HCT116 (cell line): ENCODE data around the gene NHLRC4. TPM values are rescaled to one million over a fixed set of nuclear protein-coding genes. Genes with fewer than 3 reads are reported as not detected.

Experiments
- ATAC-seq: fragments of 200-7000 bp; cut with Tn5 transposase; 2 replicates; pipeline ENCODE4 v1.9.1; 2020; ENCODE audit warnings: mild to moderate bottlenecking, moderate library complexity
- BruUV-seq: library from RNA; stranded (reverse); fragments of 400-500 nt; replicated peaks from 2 replicates; lab custom pipeline; 2021; lab: Mats Ljungman, UMichigan
- CTCF ChIA-PET: fragments of 300-600 bp; sonication (Branson Sonifier 250); formaldehyde crosslinking; loops from one replicate; lab custom pipeline; 2021; ENCODE audit warnings: antibody characterized with exemption; lab: Charles Lee
- POLR2A ChIA-PET: fragments of 300-600, 350-600 bp; sonication (Branson Sonifier 250); formaldehyde crosslinking; loops from one replicate; lab custom pipeline; 2021; ENCODE audit warnings: antibody characterized with exemption; lab: Charles Lee
- RAD21 ChIA-PET, 2 experiments: fragments of 300-600 bp; sonication (Branson Sonifier 250); formaldehyde crosslinking; loops; one replicate each; lab custom pipeline; 2023; ENCODE audit warnings: low total read pairs in 2 of 2; ENCODE audit not compliant: uncharacterized antibody in 2 of 2, unreplicated experiment in 2 of 2, low non-redundant PET in 1 of 2; lab: Charles Lee
- DNase-seq: peaks from one replicate; pipeline ENCODE4 v3.0.0-alpha.2; 2010; ENCODE audit warnings: low read depth, low spot score
- H2AFZ ChIP-seq: fragments of 200-600 bp; shearing (Covaris generic), sonication (generic); 2 replicates; pipeline ENCODE4 v1.6.1; 2017; ENCODE audit warnings: low read depth, mixed run types, mixed read lengths, antibody characterized with exemption, low read length; ENCODE audit not compliant: poor library complexity, severe bottlenecking
- H3K27ac ChIP-seq: 2 replicates; pipeline ENCODE4 v1.5.1; 2012; ENCODE audit warnings: low read depth, low read length
- H3K27me3 ChIP-seq: fragments of 200-600 bp; sonication (generic); 2 replicates; pipeline ENCODE4 v1.6.1; 2016; ENCODE audit warnings: mixed run types, low read length, mixed read lengths; ENCODE audit not compliant: insufficient read depth
- H3K36me3 ChIP-seq, 2 experiments: fragments of 200-500 bp in 1 of 2; fragments of 200-600 bp in 1 of 2; sonication (Bioruptor generic) in 1 of 2; sonication (generic) in 1 of 2; 2 replicates each; pipeline versions ENCODE4 v1.5.1 to v1.6.1; 2014 to 2016; ENCODE audit warnings: low read length in 2 of 2, inconsistent platforms in 1 of 2, mixed read lengths in 1 of 2, mixed run types in 1 of 2; ENCODE audit not compliant: insufficient read depth in 2 of 2, control insufficient read depth in 1 of 2
- H3K4me1 ChIP-seq, 2 experiments: fragments of 200-600 bp in 1 of 2; sonication (generic) in 1 of 2; 2 replicates each; pipeline versions ENCODE4 v1.5.1 to v1.6.1; 2012 to 2017; ENCODE audit warnings: low read length in 2 of 2, inconsistent platforms in 1 of 2, mild to moderate bottlenecking in 1 of 2, mixed read lengths in 1 of 2, mixed run types in 1 of 2, moderate library complexity in 1 of 2; ENCODE audit not compliant: insufficient read depth in 2 of 2, control insufficient read depth in 1 of 2
- H3K4me2 ChIP-seq: fragments of 200-600 bp; sonication (generic); 2 replicates; pipeline ENCODE4 v1.6.1; 2017; ENCODE audit warnings: mixed run types, low read length, mixed read lengths
- H3K4me3 ChIP-seq, 2 experiments: fragments of 200-600 bp in 1 of 2; sonication (generic) in 1 of 2; replicated peaks in 1 of 2; 2 replicates each; pipeline ENCODE4 v1.5.1; 2011 to 2016; ENCODE audit warnings: low read length in 2 of 2, control low read depth in 1 of 2, low read depth in 1 of 2, mild to moderate bottlenecking in 1 of 2, mixed read lengths in 1 of 2, mixed run types in 1 of 2
- H3K79me2 ChIP-seq: fragments of 200-600 bp; sonication (generic); 2 replicates; pipeline ENCODE4 v1.6.1; 2017; ENCODE audit warnings: mild to moderate bottlenecking, mixed run types, low read length, moderate library complexity, mixed read lengths; ENCODE audit not compliant: insufficient read depth
- H3K9ac ChIP-seq: fragments of 200-600 bp; sonication (generic); 2 replicates; pipeline ENCODE4 v1.6.1; 2016; ENCODE audit warnings: low read length, mixed read lengths
- H3K9me2 ChIP-seq: fragments of 200-600 bp; sonication (generic), shearing (Covaris generic); 2 replicates; pipeline ENCODE4 v1.6.1; 2017; ENCODE audit warnings: mixed run types, mild to moderate bottlenecking, moderate library complexity; ENCODE audit not compliant: insufficient read depth
- H3K9me3 ChIP-seq, 2 experiments: fragments of 200-500 bp in 1 of 2; fragments of 200-600 bp in 1 of 2; sonication (Bioruptor generic) in 1 of 2; sonication (generic) in 1 of 2; 2 replicates each; pipeline ENCODE4 v1.6.1; 2014 to 2017; ENCODE audit warnings: low read length in 2 of 2, mixed read lengths in 2 of 2, inconsistent platforms in 1 of 2, low read depth in 1 of 2, mild to moderate bottlenecking in 1 of 2, mixed run types in 1 of 2, moderate library complexity in 1 of 2; ENCODE audit not compliant: control insufficient read depth in 1 of 2, insufficient read depth in 1 of 2
- H4K20me1 ChIP-seq: fragments of 200-600 bp; sonication (generic), shearing (Covaris generic); 2 replicates; pipeline ENCODE4 v1.6.1; 2017; ENCODE audit warnings: mixed run types, mild to moderate bottlenecking, moderate library complexity; ENCODE audit not compliant: insufficient read depth
- CBX3 ChIP-seq: IDR thresholded peaks from 2 replicates; pipeline ENCODE4 v1.6.1; 2012; ENCODE audit warnings: low read depth
- CEBPB ChIP-seq: IDR thresholded peaks from 2 replicates; pipeline ENCODE4 v1.6.1; 2012; ENCODE audit warnings: low read depth
- CTCF ChIP-seq, 3 experiments: fragments of 200-600 bp in 1 of 3; sonication (generic) in 1 of 3; IDR thresholded peaks in 2 of 3; conservative IDR thresholded peaks in 1 of 3; 2 replicates each; pipeline ENCODE4 v1.5.1; 2012 to 2017; ENCODE audit warnings: low read depth in 2 of 3, low read length in 2 of 3, antibody characterized with exemption in 1 of 3, borderline replicate concordance in 1 of 3, control low read depth in 1 of 3, mild to moderate bottlenecking in 1 of 3, mixed read lengths in 1 of 3, mixed run types in 1 of 3, moderate library complexity in 1 of 3; ENCODE audit not compliant: insufficient read depth in 1 of 3
- EZH2 ChIP-seq: fragments of 200-600 bp; sonication (generic); IDR thresholded peaks from 2 replicates; pipeline ENCODE4 v1.6.1; 2017; ENCODE audit warnings: antibody characterized with exemption, mixed run types
- EZH2phosphoT487 ChIP-seq: fragments of 200-600 bp; IDR thresholded peaks from 2 replicates; pipeline ENCODE4 v1.6.1; 2018; ENCODE audit warnings: antibody characterized with exemption, borderline replicate concordance
- FOSL1 ChIP-seq: IDR thresholded peaks from 2 replicates; pipeline ENCODE4 v1.6.1; 2012; ENCODE audit warnings: low read depth
- JUND ChIP-seq: IDR thresholded peaks from 2 replicates; pipeline ENCODE4 v1.6.1; 2012
- POLR2AphosphoS5 ChIP-seq: IDR thresholded peaks from 2 replicates; pipeline ENCODE4 v1.6.1; 2011; ENCODE audit warnings: mild to moderate bottlenecking, low read depth, low read length, moderate library complexity
- RAD21 ChIP-seq: IDR thresholded peaks from 2 replicates; pipeline ENCODE4 v1.6.1; 2012; ENCODE audit warnings: low read depth, mild to moderate bottlenecking
- SIN3A ChIP-seq: IDR thresholded peaks from 2 replicates; pipeline ENCODE4 v1.6.1; 2012; ENCODE audit warnings: low read depth
- SP1 ChIP-seq: IDR thresholded peaks from 2 replicates; pipeline ENCODE4 v1.6.1; 2012; ENCODE audit warnings: low read depth
- SRF ChIP-seq: IDR thresholded peaks from 2 replicates; pipeline ENCODE4 v1.6.1; 2012; ENCODE audit warnings: low read depth
- TCF7L2 ChIP-seq: IDR thresholded peaks from 2 replicates; pipeline ENCODE4 v1.7.0; 2011; ENCODE audit warnings: borderline replicate concordance, inconsistent platforms; ENCODE audit not compliant: insufficient read depth, insufficient read length; ENCODE audit errors: extremely low read depth
- ZFX ChIP-seq: fragments of 450-650 bp; IDR thresholded peaks from 2 replicates; pipeline ENCODE4 v1.6.1; 2017
- intact Hi-C: fragments of 100-400 bp; cut with micrococcal nuclease; formaldehyde crosslinking; loops from 2 replicates; pipeline ENCODE4 v1.10.0; 2022
- total RNA-seq: library from RNA; stranded (reverse); gene quantifications from one replicate; pipeline ENCODE4 v1.2.1, GENCODE V29; 2021; ENCODE audit not compliant: unreplicated experiment

The NHLRC4 gene
- total RNA-seq, 1 experiment from 2014 or later: 0.22 TPM

DNA sequence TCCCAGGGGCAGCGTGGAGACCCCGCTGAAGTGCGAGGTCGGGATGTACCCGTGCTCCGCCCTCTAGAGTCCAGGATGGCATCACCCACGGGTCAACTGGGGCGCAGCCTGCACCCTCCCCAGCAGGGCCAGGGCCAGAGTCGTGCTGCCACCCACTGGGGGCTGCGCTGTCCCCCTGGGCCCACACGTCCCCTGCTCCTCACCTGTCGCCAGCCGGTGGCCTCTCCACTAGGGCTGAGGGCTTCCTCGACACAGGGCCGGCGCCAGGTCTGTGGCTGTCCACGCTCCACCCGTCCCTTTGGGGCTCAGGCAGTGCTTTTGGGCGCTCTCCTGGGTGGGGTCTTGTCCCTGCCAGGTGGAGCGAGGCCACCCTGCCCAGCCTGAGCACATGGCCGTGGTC is 18.2 kb upstream of the NHLRC4 start:
- H3K4me3 ChIP-seq: no peak overlapping the region
- no TSS peak for BruUV-seq
- ATAC-seq (no peak), DNase-seq (no peak)
- H3K27me3 ChIP-seq: no peaks in the 10 kb centered on the region
- H3K9ac ChIP-seq: no peak overlapping the region
- intact Hi-C loops: no loop called here
- no peak overlapping the region for H3K27ac ChIP-seq
- no peak overlapping the region for H3K4me2 ChIP-seq
- ChIA-PET CTCF (no interaction called here), RAD21 (no interaction called here), POLR2A (no interaction called here)
- H3K79me2 ChIP-seq: peaks cover 4% of the 10 kb centered on the region; the same call in 1 of the 2 replicates
- no peaks in the 10 kb centered on the region for H4K20me1 ChIP-seq
- H3K9me2 ChIP-seq: no peaks in the 10 kb centered on the region
- H3K4me1 ChIP-seq: no peaks in the 10 kb centered on the region
- no peak overlapping the region for H2AFZ ChIP-seq
- no peak for TF ChIP-seq SP1
- TF ChIP-seq RAD21: no peak
- no peak for TF ChIP-seq TCF7L2
- TF ChIP-seq ZFX: no peak
- TF ChIP-seq EZH2: no peak
- TF ChIP-seq POLR2AphosphoS5: no peak
- TF ChIP-seq SRF: no peak
- TF ChIP-seq CEBPB: no peak
- no peak for TF ChIP-seq CBX3
- no peak for TF ChIP-seq FOSL1
- no peak for TF ChIP-seq EZH2phosphoT487
- no peak for TF ChIP-seq SIN3A
- no peak for TF ChIP-seq JUND
- no peaks in the 10 kb centered on the region for H3K9me3 ChIP-seq
- H3K36me3 ChIP-seq: no peaks in the 10 kb centered on the region

DNA sequence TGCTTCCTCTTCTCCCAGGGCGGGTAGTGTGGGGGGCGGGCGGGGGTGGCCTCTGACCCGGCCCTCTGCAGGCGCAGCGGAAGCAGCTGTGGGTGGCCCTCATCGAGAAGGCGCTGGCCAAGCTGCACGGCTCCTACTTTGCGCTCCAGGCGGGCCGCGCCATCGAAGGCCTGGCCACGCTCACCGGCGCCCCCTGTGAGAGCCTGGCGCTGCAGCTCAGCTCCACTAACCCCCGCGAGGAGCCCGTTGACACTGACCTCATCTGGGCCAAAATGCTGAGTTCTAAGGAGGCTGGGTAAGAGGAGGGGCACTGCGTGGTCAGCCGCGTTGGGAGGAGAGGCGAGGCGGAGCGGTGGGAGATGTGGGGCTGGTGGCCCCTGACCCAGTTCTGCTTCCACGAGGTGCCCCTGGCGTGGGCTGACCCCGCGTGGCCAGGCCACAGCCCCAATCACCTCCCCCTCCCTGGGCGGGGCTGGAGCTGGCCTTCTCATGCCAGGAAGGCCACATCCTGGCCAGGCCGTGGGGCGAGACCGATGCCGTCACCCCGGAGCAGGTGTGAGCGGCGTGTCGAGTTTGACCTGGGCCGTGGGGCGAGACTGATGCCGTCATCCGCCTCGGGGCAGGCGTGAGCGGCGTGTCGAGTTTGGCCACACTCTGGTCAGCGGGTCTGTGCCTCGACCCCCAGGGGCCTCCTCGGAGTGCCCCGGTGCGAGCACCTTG is 17.1 kb upstream of the NHLRC4 start:
- DNase-seq (no peak), ATAC-seq (0 out of 2 replicates have a peak, but pooled peaks have one; percentile 12)
- ChIA-PET POLR2A (no interaction called here), RAD21 (no interaction called here), CTCF (no interaction called here)
- Histone ChIP-seq H3K27me3 (no peaks in the 10 kb centered on the region), H3K4me3 (no peak overlapping the region), H3K4me1 (no peaks in the 10 kb centered on the region), H3K9me2 (no peaks in the 10 kb centered on the region), H3K79me2 (no peaks in the 10 kb centered on the region), H2AFZ (no peak overlapping the region), H3K9me3 (no peaks in the 10 kb centered on the region), H3K4me2 (no peak overlapping the region), H3K36me3 (no peaks in the 10 kb centered on the region), H3K27ac (no peak overlapping the region), H4K20me1 (no peaks in the 10 kb centered on the region), H3K9ac (no peak overlapping the region)
- no TSS peak for BruUV-seq
- TF ChIP-seq CTCF (IDR thresholded peaks at IDR 0.05 in 2 of 3, conservative IDR thresholded peaks at IDR 0.05 in 1 of 3; ENCODE audit: borderline replicate concordance in 1 of 3, insufficient read depth in 1 of 3, low read depth in 2 of 3, low read length in 2 of 3) (peak in 2 of 3 experiments; percentile 15 to 19; a peak in 1 of 6 replicates), POLR2AphosphoS5 (no peak)
- intact Hi-C loops: no loop called here
